AG04449 (cell line): Measurements from ENCODE around the gene BTBD7.

Experiments used
- CTCF ChIA-PET: fragments of 350-600 bp; formaldehyde crosslinking; extraction: SDS; loops from one replicate; lab custom pipeline; 2021; ENCODE audit warnings: antibody characterized with exemption; lab: Yijun Ruan, JAX
- POLR2A ChIA-PET: fragments of 400-600, 350-600 bp; formaldehyde crosslinking; extraction: SDS; loops from one replicate; lab custom pipeline; 2020; ENCODE audit warnings: antibody characterized with exemption, inconsistent platforms; lab: Yijun Ruan, JAX
- DNase-seq: peaks from one replicate; pipeline ENCODE4 v3.0.0-alpha.2; 2010; ENCODE audit warnings: low read depth, low spot score
- H3K4me3 ChIP-seq: 2 replicates; pipeline ENCODE4 v1.5.1; 2011; ENCODE audit warnings: low read depth, mild to moderate bottlenecking, control low read depth, low read length
- CTCF ChIP-seq: IDR thresholded peaks from one replicate; pipeline ENCODE4 v1.5.1; 2011; ENCODE audit warnings: mild to moderate bottlenecking, moderate library complexity, low read length, control low read depth, inconsistent platforms; ENCODE audit not compliant: insufficient read depth; ENCODE audit errors: missing control alignments

Gene BTBD7

GRCh38 chr14:93301821-93302447 is 30.9 kb downstream of the BTBD7 start:
- no peak for TF ChIP-seq CTCF
- CTCF ChIA-PET = interaction anchor here (0.8 to 1.5 kb wide), 2 partner anchors 10 kb away, joined by 3 to 5 read pairs; no protein-coding TSS in a partner anchor
- POLR2A ChIA-PET = no interaction called here
- H3K4me3 ChIP-seq = no peak overlapping the region
- no peak for DNase-seq

- DNase-seq = no peak
- no peak for TF ChIP-seq CTCF
- H3K4me3 ChIP-seq = no peak overlapping the region
- CTCF ChIA-PET = no interaction called here
- POLR2A ChIA-PET = no interaction called here
Observed at GRCh38 chr14:93299866-93300265, 33.0 kb downstream of the BTBD7 start.

GRCh38 chr14:93299416-93299815 is 33.4 kb downstream of the BTBD7 start:
- ChIA-PET CTCF (no interaction called here), POLR2A (no interaction called here)
- no peak overlapping the region for H3K4me3 ChIP-seq
- no peak for DNase-seq
- TF ChIP-seq CTCF = no peak

- no peak for TF ChIP-seq CTCF
- no peak overlapping the region for H3K4me3 ChIP-seq
- no peak for DNase-seq
- POLR2A ChIA-PET = interaction anchor here (0.7 kb wide), 1 partner anchor 1329 kb away, joined by 3 read pairs; no protein-coding TSS in a partner anchor
- CTCF ChIA-PET = interaction anchor here (1.5 kb wide), 1 partner anchor 9 kb away, joined by 3 read pairs; no protein-coding TSS in a partner anchor
Observed at GRCh38 chr14:93295541-93296220, 37.2 kb downstream of the BTBD7 start.

- no peak for TF ChIP-seq CTCF
- POLR2A ChIA-PET = interaction anchor here (0.6 kb wide), 1 partner anchor 14 kb away, joined by 3 read pairs; no protein-coding TSS in a partner anchor
- no peak overlapping the region for H3K4me3 ChIP-seq
- CTCF ChIA-PET = interaction anchor here (0.9 to 1.4 kb wide), 2 partner anchors 9 to 36 kb away, joined by 3 to 4 read pairs; no protein-coding TSS in a partner anchor
- no peak for DNase-seq
Observed at GRCh38 chr14:93286212-93286890, 46.5 kb downstream of the BTBD7 start.

- DNase-seq = no peak
- no peak overlapping the region for H3K4me3 ChIP-seq
- CTCF ChIA-PET = no interaction called here
- POLR2A ChIA-PET = no interaction called here
- TF ChIP-seq CTCF = no peak
Observed at GRCh38 chr14:93285044-93285443, 47.8 kb downstream of the BTBD7 start.
